GM18870 (cell line): ENCODE measurements around the gene MSI1.

Experiments used
- ATAC-seq: cut with Tn5 transposase; IDR thresholded peaks from one replicate; pipeline ENCODE4 v1.9.1; 2021; ENCODE audit warnings: moderate library complexity; ENCODE audit not compliant: unreplicated experiment

Gene MSI1

GRCh38 chr12:120327593-120327992, 41.4 kb downstream of the MSI1 start, which contains the start of gene PLA2G1B:
PLA2G1B (minus strand) TSS chr12:120327779; CDS start chr12:120327753, 26 bp downstream.
- no peak for ATAC-seq

GRCh38 chr12:120324841-120325417, 44.0 kb downstream of the MSI1 start:
- no peak for ATAC-seq

GRCh38 chr12:120323772-120324171, 45.2 kb downstream of the MSI1 start:
- ATAC-seq = no peak

GRCh38 chr12:120321382-120322202, 47.4 kb downstream of the MSI1 start:
- no peak for ATAC-seq

- ATAC-seq = peak; percentile 98
Observed at GRCh38 chr12:120317224-120318105, 51.5 kb downstream of the MSI1 start.

GRCh38 chr12:120316798-120317223, 52.2 kb downstream of the MSI1 start:
- ATAC-seq = no peak

GRCh38 chr12:120314220-120314619, 54.7 kb downstream of the MSI1 start:
- no peak for ATAC-seq

GRCh38 chr12:120301962-120302815, 66.8 kb downstream of the MSI1 start, which contains the start of gene SIRT4:
SIRT4 (plus strand) TSS chr12:120302321; CDS start chr12:120303562, 1,241 bp downstream.
- peak; percentile 94 for ATAC-seq

GRCh38 chr12:120292661-120293531, 76.1 kb downstream of the MSI1 start, which contains the start of gene RNU4-1:
RNU4-1 (minus strand) TSS chr12:120293237.
- peak; percentile 43 for ATAC-seq

- ATAC-seq = peak; percentile 3
Observed at GRCh38 chr12:120292411-120292660, 76.6 kb downstream of the MSI1 start.
